GM12865 (cell line): ENCODE measurements around the gene AP2B1.
"Not testable (repeated sequence)": the region's sequence is repeated elsewhere in the genome, so short reads cannot be mapped to it uniquely, and the experiment has no call there.

Experiments used
- DNase-seq: peaks from one replicate; pipeline ENCODE4 v3.0.0; 2010; ENCODE audit warnings: low read depth
- H3K4me3 ChIP-seq: 2 replicates; pipeline ENCODE4 v1.5.1; 2011; ENCODE audit warnings: mild to moderate bottlenecking, low read depth, low read length, control low read depth
- TF ChIP-seq, protein P1 (sequence below): IDR thresholded peaks from 2 replicates; pipeline ENCODE4 v1.5.1; 2011; ENCODE audit warnings: low read length, control low read depth, low read depth, inconsistent platforms; ENCODE audit not compliant: insufficient read depth; ENCODE audit errors: missing control alignments

The AP2B1 gene

DNA sequence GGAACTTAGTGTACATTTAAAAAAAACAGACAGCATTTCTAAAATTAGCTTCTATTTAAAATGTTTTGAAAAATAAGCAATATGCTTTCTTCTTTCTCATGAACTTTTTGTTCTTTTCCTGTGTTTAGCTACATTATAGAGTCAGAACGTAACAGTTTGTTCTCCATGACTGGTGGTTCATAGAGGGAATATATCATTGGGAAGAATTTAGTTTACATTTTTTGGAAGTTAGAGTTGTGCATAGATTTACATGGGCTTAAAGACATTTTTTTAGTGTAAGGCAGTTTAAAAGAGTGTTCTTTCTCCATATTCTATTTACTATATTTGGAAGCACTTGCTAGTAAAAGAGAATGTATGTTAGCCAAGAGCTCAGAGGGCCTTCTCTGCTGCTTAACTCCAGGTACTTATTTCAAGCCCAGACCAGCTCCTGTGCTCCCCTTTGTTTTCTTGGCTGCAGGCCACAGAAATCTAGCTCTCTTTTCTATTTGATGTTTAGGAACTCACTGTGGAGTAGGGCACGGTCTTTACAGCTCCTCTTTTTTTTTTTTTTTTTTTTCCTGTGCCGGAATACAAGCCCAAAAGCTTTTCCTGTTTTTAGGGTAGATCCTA is 20.2 kb downstream of the AP2B1 start:
- TF ChIP-seq, protein P1, sequence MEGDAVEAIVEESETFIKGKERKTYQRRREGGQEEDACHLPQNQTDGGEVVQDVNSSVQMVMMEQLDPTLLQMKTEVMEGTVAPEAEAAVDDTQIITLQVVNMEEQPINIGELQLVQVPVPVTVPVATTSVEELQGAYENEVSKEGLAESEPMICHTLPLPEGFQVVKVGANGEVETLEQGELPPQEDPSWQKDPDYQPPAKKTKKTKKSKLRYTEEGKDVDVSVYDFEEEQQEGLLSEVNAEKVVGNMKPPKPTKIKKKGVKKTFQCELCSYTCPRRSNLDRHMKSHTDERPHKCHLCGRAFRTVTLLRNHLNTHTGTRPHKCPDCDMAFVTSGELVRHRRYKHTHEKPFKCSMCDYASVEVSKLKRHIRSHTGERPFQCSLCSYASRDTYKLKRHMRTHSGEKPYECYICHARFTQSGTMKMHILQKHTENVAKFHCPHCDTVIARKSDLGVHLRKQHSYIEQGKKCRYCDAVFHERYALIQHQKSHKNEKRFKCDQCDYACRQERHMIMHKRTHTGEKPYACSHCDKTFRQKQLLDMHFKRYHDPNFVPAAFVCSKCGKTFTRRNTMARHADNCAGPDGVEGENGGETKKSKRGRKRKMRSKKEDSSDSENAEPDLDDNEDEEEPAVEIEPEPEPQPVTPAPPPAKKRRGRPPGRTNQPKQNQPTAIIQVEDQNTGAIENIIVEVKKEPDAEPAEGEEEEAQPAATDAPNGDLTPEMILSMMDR: no peak
- no peak for DNase-seq
- no peak overlapping the region for H3K4me3 ChIP-seq

DNA sequence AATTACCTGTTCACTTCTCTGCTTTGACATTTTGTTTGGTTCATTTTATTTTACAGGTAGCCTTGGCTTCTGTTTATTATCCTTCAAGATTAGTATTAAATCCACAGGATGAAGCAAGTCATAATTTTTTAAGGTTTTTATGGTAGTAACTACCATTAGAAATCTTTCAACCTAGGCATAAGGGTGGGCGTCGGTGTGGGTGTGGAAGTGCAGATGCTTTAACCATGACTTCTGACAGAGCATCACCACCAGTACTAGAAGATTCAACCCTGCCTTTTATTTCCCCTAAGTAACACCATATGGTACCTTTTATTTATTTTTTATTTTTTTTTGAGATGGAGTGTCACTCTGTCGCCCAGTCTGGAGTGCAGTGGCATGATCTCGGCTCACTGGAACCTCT is 22.7 kb downstream of the AP2B1 start:
- TF ChIP-seq, protein P1: no peak
- H3K4me3 ChIP-seq: no peak overlapping the region
- no peak for DNase-seq

DNA sequence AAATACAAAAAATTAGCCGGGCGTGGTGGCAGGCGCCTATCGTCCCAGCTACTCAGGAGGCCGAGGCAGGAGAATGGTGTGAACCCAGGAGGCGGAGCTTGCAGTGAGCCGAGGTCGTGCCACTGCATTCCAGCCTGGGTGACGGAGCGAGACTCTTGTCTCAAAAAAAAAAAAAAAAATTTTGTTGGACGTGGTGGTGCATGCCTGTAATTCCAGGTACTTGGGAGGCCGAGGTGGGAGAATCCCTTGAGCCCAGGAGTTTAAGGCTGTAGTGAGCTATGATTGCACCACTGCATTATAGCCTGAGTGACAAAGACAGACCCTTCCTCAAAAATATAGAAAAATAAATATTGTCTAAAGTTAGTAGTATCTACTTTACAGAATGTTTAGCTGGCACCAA is 23.6 kb downstream of the AP2B1 start:
- H3K4me3 ChIP-seq, DNase-seq: not testable (repeated sequence)

DNA sequence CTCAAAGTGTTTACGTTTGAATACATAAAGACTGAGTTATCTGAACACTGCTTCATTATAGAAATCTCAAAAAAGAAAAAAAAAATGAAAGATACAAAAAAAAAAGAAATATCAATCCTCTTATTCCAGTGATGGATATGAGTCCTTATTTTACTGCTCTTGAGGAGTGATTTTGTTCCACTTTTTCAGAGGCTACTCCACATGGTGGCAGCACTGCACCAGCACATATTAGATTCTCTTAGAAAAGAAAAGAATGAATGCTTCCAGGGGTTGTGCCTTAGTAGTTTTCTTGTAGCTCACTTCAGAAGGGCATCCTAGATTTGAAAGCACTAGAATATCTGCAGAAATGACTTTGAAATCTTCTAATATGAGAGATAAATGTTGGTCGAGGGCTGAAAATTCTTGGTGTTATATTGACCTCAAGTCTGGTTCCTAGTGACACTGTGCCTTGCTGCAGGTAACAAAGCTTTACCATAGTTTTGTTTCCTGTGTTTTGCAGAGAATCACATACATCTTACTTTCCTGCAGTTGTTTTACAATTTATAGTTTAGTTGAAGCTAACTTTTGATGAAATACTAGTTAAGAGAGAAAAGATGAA is 25.9 kb downstream of the AP2B1 start:
- no peak overlapping the region for H3K4me3 ChIP-seq
- TF ChIP-seq, protein P1: peak; percentile 36
- DNase-seq: peak; percentile 55

DNA sequence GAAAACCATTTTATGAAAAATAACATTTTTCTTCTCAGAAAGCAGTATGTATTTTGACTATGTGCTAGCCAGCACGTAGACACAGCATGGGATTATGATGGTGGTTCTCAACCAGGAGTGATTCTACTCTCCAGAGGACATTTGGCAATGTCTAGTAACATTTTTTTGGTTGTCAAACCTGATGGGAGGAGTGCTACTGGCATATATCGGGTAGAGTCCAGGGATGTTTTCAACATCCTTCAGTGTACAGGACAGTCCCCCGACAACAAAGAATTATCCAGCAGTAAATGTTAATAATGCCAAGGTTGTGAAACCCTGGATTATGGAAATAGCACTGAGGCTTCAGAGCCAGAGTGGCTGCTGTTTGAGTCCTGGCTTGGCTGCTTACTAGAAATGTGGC is 27.7 kb downstream of the AP2B1 start:
- no peak overlapping the region for H3K4me3 ChIP-seq
- TF ChIP-seq, protein P1: no peak
- no peak for DNase-seq

DNA sequence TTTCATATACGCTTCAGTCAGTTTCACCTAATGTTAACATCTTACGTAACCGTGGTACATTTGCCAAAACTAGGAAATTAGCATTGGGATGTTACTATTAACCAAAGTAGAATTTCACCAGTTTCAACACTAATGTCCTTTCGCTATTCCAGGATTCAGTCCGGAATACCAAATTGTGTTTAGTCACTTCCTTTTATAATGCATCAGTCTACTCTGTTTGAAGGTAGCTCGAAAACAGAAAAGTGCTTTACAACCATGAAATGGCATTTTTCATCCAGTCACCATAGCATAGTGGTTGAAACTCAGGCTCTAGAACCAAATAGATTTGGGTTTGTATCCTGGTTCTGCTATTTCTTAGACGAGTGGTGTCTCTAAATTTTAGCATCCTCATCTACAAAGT is 29.4 kb downstream of the AP2B1 start:
- DNase-seq: no peak
- H3K4me3 ChIP-seq: no peak overlapping the region
- TF ChIP-seq, protein P1: no peak

DNA sequence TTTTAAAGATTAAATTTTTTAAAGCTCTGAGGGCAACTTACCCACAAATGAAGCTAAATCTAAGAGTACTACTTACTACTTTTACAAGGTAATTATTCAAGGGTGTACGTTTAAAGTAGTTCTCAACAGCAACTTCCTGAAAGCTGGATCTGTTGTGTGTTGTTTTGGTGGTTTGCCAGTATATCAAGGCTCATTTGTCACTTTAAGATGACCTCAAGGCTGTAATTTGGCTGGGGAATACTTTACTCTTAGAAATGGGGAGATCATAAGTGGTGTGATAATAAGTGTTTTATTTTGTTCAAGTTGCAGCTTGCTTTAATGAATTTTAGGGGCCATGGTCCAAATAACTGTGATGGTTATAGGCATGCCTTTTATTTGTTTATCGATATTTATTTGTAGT is 30.4 kb downstream of the AP2B1 start:
- TF ChIP-seq, protein P1: no peak
- no peak overlapping the region for H3K4me3 ChIP-seq
- no peak for DNase-seq

DNA sequence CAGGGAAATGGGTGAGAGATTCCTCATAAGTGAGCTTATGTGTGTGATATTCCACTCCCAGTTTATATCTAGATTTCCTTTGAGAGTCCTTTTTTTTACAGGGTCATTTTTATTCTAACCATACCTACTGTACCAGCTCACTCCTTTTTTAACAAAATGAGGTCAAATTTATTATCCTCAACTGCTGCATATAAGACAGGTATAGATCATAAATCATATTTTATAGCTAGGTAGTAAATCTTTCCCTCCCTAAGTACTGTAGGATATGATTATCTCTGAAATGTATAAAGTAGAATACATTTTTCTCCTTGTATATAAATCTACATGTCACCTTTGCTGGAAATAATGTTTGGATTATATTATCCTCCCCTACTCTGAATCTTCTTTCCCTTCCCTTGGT is 31.5 kb downstream of the AP2B1 start:
- DNase-seq: no peak

More for the DNA sequence above, 31.5 kb downstream of the AP2B1 start:
- TF ChIP-seq, protein P1: no peak
- no peak overlapping the region for H3K4me3 ChIP-seq
